HEK293T (cell line): ENCODE data around the gene CCDC15.

Source experiments
- BHLHE40 ChIP-seq: fragments of 450-650 bp; IDR thresholded peaks from 2 replicates; pipeline ENCODE4 v1.6.1; 2016; ENCODE audit warnings: mild to moderate bottlenecking, moderate library complexity, borderline replicate concordance
- FOXA1 ChIP-seq: fragments of 450-650 bp; IDR thresholded peaks from 2 replicates; pipeline ENCODE4 v1.6.1; 2016; ENCODE audit warnings: mild to moderate bottlenecking
- FOXK2 ChIP-seq: fragments of 450-650 bp; IDR thresholded peaks from 2 replicates; pipeline ENCODE4 v1.6.1; 2016; ENCODE audit warnings: mild to moderate bottlenecking
- HDGF ChIP-seq: fragments of 450-650 bp; IDR thresholded peaks from 2 replicates; pipeline ENCODE4 v1.6.1; 2017; ENCODE audit warnings: antibody characterized with exemption, borderline replicate concordance
- NFRKB ChIP-seq: fragments of 450-650 bp; IDR thresholded peaks from 2 replicates; pipeline ENCODE4 v1.6.1; 2016; ENCODE audit warnings: mild to moderate bottlenecking, moderate library complexity
- SP1 ChIP-seq: fragments of 450-650 bp; IDR thresholded peaks from 2 replicates; pipeline ENCODE4 v1.6.1; 2017
- SUZ12 ChIP-seq: fragments of 450-650 bp; IDR thresholded peaks from 2 replicates; pipeline ENCODE4 v1.6.1; 2016; ENCODE audit warnings: mild to moderate bottlenecking
- ZNF384 ChIP-seq: fragments of 450-650 bp; IDR thresholded peaks from 2 replicates; pipeline ENCODE4 v1.6.1; 2016

- no peak for TF ChIP-seq SP1
- no peak for TF ChIP-seq NFRKB
- no peak for TF ChIP-seq BHLHE40
- no peak for TF ChIP-seq ZNF384
- no peak for TF ChIP-seq FOXK2
- TF ChIP-seq SUZ12, result no peak
- no peak for TF ChIP-seq HDGF
- no peak for TF ChIP-seq FOXA1
Measured at GRCh38 chr11:125076378-125076945, 122.5 kb downstream of the CCDC15 start.
